NB4 (cell line): ENCODE results near the gene ADO.

ENCODE experiments used
- MAX ChIP-seq: IDR thresholded peaks from 2 replicates; pipeline ENCODE4 v1.6.1; 2011; ENCODE audit warnings: low read depth, low read length
- MYC ChIP-seq: IDR thresholded peaks from 2 replicates; pipeline ENCODE4 v1.6.1; 2011; ENCODE audit warnings: low read depth, low read length
- POLR2A ChIP-seq: IDR thresholded peaks from 2 replicates; pipeline ENCODE4 v1.6.1; 2011; ENCODE audit warnings: mild to moderate bottlenecking; ENCODE audit not compliant: insufficient read length; ENCODE audit errors: extremely low read depth
- TF ChIP-seq, protein P1 (sequence below): IDR thresholded peaks from one replicate; pipeline ENCODE4 v1.5.1; 2012; ENCODE audit warnings: low read depth, low read length

- no peak for TF ChIP-seq POLR2A
- TF ChIP-seq, protein P1, sequence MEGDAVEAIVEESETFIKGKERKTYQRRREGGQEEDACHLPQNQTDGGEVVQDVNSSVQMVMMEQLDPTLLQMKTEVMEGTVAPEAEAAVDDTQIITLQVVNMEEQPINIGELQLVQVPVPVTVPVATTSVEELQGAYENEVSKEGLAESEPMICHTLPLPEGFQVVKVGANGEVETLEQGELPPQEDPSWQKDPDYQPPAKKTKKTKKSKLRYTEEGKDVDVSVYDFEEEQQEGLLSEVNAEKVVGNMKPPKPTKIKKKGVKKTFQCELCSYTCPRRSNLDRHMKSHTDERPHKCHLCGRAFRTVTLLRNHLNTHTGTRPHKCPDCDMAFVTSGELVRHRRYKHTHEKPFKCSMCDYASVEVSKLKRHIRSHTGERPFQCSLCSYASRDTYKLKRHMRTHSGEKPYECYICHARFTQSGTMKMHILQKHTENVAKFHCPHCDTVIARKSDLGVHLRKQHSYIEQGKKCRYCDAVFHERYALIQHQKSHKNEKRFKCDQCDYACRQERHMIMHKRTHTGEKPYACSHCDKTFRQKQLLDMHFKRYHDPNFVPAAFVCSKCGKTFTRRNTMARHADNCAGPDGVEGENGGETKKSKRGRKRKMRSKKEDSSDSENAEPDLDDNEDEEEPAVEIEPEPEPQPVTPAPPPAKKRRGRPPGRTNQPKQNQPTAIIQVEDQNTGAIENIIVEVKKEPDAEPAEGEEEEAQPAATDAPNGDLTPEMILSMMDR = no peak
- TF ChIP-seq MAX = no peak
- no peak for TF ChIP-seq MYC
Observed at GRCh38 chr10:62847433-62847832, 42.9 kb downstream of the ADO start.
